ENCODE measurements around the gene COMMD8.
"Not testable (repeated sequence)": the region's sequence is repeated elsewhere in the genome, so short reads cannot be mapped to it uniquely, and the experiment has no call there.

Gene COMMD8

GRCh38 chr4:47463235-47463956 is at the start of gene COMMD8:
Gene COMMD8, minus strand, starts transcription at chr4:47463702. Its CDS starts 51 bp downstream, at chr4:47463651.
- DNase-seq, result peak; percentile 99

GRCh38 chr4:47510506-47511143 is 47.1 kb upstream of the COMMD8 start:
- no peak for DNase-seq

- DNase-seq, result no peak
These were observed 42.2 kb upstream of the COMMD8 start for GRCh38 chr4:47505666-47506065.

- DNase-seq, result no peak
These were observed 41.6 kb upstream of the COMMD8 start for GRCh38 chr4:47505147-47505546.

DNA sequence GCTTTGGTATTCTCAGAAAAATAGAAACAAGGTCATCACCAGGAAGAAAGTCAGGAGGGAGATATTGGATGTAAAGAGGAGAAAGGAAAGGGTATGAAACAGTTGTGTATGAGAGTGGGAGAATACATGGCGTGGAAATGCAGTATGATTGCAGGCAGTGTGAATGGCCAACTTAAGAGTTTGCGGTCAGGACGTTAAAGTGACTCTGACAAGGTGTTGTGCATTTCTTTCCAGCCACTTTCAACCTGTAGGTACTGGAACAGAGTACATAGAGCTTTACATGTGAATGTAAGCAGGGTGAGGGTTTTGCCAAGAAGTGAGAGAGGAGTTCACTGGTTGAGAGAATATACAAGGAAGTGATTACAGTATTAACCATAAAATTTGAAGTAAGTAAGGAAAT is 37.3 kb upstream of the COMMD8 start:
- DNase-seq, result no peak

DNA sequence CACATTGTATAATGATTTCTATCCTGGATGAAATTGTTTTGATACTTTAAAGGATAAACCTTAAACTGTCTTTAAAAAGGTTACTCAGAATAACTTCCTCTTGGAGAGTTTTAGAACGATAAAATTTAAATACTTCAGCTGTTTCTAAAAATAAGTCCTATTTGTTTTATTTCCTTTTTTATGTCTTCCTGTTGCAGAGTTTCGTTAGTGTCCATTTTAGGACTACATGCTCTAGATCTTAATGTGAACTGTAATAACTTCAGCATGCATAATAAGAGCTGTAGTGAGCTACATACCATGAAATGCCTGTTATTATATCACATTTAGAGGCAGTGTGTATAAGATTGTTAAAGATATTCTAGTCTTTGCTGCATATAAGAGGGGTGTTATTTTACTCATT is 36.2 kb upstream of the COMMD8 start:
- DNase-seq, result no peak

- no peak for DNase-seq
These were observed 35.4 kb upstream of the COMMD8 start for GRCh38 chr4:47498899-47499298.

- DNase-seq, result no peak
These were observed 30.6 kb upstream of the COMMD8 start for GRCh38 chr4:47494124-47494430.

DNA sequence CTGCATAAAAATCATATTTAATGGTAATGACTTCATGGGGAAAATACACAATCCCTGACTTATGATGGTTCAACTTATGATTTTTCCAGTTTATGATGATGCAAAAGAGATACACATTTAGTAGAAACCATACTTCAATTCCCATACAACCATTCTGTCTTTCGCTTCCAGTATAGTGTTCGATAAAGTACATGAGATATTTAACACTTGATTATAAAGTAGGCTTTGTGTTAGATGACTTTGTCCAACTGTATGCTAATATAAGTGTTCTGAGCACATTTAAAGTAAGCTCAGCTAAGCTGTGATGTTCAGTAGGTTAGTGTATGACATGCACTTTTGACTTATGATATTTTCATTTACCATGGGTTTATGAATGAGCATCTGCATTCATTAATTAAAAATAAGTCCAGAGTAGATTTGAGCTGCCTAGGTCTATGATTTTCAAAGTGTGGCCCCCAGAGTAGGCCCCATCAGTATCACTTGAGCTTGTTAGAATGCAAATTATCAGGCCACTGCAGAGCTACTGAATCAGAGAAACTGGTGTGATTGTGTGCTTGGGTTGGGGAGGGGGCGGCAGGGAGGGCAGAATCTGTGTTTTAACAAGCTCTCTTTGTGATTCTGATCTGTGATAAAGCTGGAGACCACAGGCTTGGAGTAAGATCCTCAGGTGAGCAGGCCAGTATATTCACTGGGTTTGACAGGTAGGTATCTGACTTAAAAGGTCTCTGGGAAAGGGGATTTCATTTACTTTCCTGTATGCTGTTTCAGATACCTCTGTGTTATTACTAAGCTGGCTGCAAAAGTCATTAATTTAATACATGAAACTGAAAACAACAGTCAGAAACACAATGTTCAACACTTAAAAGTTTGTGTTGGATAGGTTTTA is 30.0 kb upstream of the COMMD8 start:
- peak; percentile 70 for DNase-seq

GRCh38 chr4:47490550-47490949 is 27.0 kb upstream of the COMMD8 start:
- peak; percentile 24 for DNase-seq

GRCh38 chr4:47488706-47489105 is 25.2 kb upstream of the COMMD8 start:
- no peak for DNase-seq

- DNase-seq, result not testable (repeated sequence)
These were observed 23.2 kb upstream of the COMMD8 start for GRCh38 chr4:47486727-47487126.

- DNase-seq, result peak; percentile 41
These were observed 22.8 kb upstream of the COMMD8 start for GRCh38 chr4:47486231-47486673.

DNA sequence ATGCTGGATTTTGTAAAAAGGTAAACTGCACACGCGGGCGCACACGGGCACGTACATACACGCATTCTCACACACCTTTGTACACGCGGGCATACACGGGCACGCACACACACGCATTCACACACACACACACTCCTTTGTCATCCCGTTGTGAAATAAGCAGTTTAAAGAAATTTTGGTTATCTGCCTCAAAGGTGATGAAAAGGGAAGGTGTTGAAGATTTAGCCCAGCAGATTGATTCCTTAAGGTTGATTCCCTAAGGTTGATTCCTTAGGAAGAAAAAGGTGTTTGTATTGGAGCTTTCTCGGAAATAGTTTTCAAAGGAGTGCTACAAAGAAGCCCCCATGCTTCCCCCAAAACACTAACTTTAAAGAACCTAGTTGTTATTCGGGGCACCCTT is 22.3 kb upstream of the COMMD8 start:
- no peak for DNase-seq

DNA sequence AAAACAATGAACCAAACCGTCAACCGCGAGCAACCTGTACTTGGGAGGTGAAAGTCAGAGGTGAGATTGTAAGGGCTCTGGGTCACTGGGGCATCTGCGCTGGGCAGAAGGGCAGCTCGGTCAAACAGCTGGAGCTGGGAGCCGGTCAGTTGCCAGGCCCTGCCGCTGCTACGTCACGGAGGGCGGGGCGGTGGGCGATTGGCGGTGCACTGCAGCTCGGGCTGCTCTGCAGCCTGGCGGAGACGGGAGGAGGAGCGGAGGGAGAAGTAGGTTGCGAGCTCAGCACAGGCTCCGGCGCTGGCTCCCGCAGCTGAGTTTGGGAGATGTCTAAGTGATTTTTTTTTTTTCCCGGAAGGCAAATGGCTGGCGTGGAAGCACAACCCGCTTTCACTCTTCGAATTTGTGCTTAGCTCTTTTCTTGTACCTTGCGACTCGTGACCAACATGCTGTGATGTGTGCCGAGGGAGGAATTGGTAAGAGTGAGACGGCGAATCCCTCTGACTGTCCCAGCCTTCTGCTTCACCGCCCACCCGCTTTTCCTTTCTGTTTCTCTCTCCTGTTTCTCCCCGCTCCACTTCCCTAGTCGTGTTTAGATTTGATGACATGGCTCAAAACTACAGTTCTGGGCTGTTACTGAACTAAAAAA is 21.7 kb upstream of the COMMD8 start, which contains the start of gene ATP10D:
TSS of gene ATP10D (plus strand) at position 229 of the 646 bp plus-strand sequence. CDS start 27,266 bp downstream, outside the sequence.
- DNase-seq, result peak; percentile 90

DNA sequence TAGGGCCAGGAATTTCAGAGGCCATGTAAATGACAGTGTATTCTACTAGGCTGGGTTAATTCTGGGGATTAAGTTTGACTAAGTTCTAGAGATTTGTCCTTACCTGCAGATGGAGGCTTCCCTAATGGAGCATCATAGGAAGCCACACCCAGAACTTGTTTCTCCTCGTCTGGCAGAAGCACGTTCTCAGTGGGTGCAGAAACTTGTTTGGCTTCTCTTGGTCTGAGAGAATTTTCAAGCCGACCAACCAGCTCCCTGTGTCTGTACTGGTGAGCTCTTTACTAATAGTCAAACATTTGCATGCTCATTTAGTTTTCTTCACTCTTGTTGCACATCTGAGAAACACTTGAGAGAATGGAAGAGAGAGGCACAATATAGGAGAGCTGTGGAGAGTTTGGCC is 20.7 kb upstream of the COMMD8 start:
- DNase-seq, result peak; percentile 79

DNA sequence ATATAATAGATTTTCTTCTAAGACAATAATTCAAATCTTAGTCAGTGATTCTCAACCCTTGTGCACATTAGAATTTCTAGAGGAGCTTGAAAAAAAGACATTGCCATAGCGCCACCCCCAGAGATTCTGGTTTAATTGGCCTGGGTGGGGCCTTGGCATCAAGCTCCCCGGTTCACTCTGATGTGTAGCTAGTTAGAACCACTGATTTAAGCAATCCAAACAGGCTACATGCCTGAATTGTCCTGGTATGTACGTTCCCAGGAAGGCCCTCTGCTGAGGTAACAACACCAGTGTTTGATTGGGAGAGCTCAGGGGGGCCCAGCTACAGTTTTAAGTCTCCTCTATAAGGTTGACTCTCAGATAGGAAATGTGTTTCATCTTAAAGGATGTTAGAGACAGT is 20.2 kb upstream of the COMMD8 start:
- DNase-seq, result no peak

GRCh38 chr4:47482326-47482725 is 18.8 kb upstream of the COMMD8 start:
- DNase-seq, result no peak

GRCh38 chr4:47478804-47479203 is 15.3 kb upstream of the COMMD8 start:
- DNase-seq, result no peak

DNA sequence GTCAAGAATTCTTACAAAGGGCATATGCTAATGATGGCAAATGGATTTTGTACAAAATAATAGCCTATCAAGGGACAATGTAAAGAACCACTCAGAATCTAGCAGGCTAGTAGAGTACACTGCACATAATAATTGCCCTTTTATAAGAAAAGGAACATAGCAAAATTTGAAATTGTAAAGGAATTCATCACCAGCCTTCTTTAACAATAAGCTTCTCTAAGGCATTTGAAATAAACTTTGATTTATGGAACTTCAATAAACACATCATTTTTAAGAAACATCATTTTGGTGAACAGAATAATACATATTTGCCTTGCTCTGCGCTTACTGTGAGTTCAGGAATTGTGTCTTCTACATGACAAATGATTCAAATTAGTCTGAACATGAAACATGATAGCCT is 11.9 kb upstream of the COMMD8 start:
- DNase-seq, result peak; percentile 86

- no peak for DNase-seq
These were observed 11.3 kb upstream of the COMMD8 start for GRCh38 chr4:47474799-47475198.

- no peak for DNase-seq
These were observed 9.7 kb upstream of the COMMD8 start for GRCh38 chr4:47473141-47473750.

GRCh38 chr4:47471591-47471990 is 8.1 kb upstream of the COMMD8 start:
- peak; percentile 18 for DNase-seq

Measured in NCI-H526 treated with DMSO at 0.1 percent for 48 hours (cell line).